Upper lobe of right lung (tissue), 1 donor: ENCODE results near the gene ARHGEF26. TPM values are rescaled to one million over a fixed set of nuclear protein-coding genes. Genes with fewer than 3 reads are reported as not detected.
A peak's percentile ranks its signal among the peaks of the same experiment; 100 is the strongest.

Experiments used
- ATAC-seq: fragments of 200-7000 bp; cut with Tn5 transposase; one replicate; pipeline ENCODE4 v1.9.1; 2020; ENCODE audit warnings: mild to moderate bottlenecking, moderate library complexity
- DNase-seq: peaks from one replicate; pipeline ENCODE4 v3.0.0-alpha.2; 2020
- H3K27ac ChIP-seq: fragments of 200-600 bp; one replicate; pipeline ENCODE4 v1.8.0; 2022
- H3K27me3 ChIP-seq: fragments of 200-600 bp; one replicate; pipeline ENCODE4 v1.8.0; 2022; ENCODE audit warnings: mild to moderate bottlenecking
- H3K36me3 ChIP-seq: fragments of 200-600 bp; one replicate; pipeline ENCODE4 v1.8.0; 2022
- H3K4me1 ChIP-seq: fragments of 200-600 bp; one replicate; pipeline ENCODE4 v1.8.0; 2022
- H3K4me3 ChIP-seq: fragments of 200-600 bp; one replicate; pipeline ENCODE4 v1.8.0; 2022; ENCODE audit warnings: mild to moderate bottlenecking
- H3K9me3 ChIP-seq: fragments of 200-600 bp; one replicate; pipeline ENCODE4 v1.8.0; 2022
- intact Hi-C: fragments of 100-400 bp; cut with DNase I; formaldehyde crosslinking; loops from one replicate; pipeline ENCODE4 v1.11.0; 2022
- total RNA-seq: library from RNA; stranded (reverse); fragmentation: NEBNext Ultra II Directional; extraction: Animal tissue kit (Norgen Biotek cat#: 25700); gene quantifications from one replicate; pipeline ENCODE4 v1.2.1, GENCODE V29; 2021
- TF ChIP-seq, protein P1 (sequence below): fragments of 200-600 bp; IDR thresholded peaks from one replicate; pipeline ENCODE4 v1.8.0; 2022; ENCODE audit warnings: antibody characterized with exemption
- donor health status: DM: no; HTN: yes; CAD: no; lungs with severe emphysema.

ARHGEF26 gene
- total RNA-seq, 1 donor from 2014 or later, result 58.8 TPM

DNA sequence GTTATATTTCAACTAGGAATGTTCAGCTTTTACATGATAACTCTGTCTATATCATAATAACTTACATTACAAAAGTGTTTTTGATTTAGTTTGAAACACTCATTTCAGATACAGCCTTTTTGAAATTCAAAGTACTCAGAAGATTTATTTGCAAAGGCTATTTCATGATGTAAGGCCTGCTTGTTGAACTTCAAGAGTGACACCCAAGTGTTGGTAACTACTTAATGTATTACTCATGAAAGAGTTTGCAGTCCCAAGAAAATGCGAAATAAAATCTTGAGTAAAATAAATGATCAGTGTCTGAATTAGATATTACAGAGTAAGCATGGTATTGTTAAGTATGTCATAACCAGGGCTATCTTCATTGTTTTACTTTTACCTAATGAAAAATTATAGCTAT lies 35.3 kb downstream of the ARHGEF26 start:
- Histone ChIP-seq H3K9me3 (no peaks in the 10 kb centered on the region), H3K27ac (no peak overlapping the region), H3K27me3 (no peaks in the 10 kb centered on the region), H3K4me1 (no peaks in the 10 kb centered on the region), H3K36me3 (peaks cover 4% of the 10 kb centered on the region), H3K4me3 (no peak overlapping the region)
- DNase-seq (no peak), ATAC-seq (peak; percentile 52)
- intact Hi-C loops, result no loop called here
- TF ChIP-seq, protein P1, sequence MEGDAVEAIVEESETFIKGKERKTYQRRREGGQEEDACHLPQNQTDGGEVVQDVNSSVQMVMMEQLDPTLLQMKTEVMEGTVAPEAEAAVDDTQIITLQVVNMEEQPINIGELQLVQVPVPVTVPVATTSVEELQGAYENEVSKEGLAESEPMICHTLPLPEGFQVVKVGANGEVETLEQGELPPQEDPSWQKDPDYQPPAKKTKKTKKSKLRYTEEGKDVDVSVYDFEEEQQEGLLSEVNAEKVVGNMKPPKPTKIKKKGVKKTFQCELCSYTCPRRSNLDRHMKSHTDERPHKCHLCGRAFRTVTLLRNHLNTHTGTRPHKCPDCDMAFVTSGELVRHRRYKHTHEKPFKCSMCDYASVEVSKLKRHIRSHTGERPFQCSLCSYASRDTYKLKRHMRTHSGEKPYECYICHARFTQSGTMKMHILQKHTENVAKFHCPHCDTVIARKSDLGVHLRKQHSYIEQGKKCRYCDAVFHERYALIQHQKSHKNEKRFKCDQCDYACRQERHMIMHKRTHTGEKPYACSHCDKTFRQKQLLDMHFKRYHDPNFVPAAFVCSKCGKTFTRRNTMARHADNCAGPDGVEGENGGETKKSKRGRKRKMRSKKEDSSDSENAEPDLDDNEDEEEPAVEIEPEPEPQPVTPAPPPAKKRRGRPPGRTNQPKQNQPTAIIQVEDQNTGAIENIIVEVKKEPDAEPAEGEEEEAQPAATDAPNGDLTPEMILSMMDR, result no peak

DNA sequence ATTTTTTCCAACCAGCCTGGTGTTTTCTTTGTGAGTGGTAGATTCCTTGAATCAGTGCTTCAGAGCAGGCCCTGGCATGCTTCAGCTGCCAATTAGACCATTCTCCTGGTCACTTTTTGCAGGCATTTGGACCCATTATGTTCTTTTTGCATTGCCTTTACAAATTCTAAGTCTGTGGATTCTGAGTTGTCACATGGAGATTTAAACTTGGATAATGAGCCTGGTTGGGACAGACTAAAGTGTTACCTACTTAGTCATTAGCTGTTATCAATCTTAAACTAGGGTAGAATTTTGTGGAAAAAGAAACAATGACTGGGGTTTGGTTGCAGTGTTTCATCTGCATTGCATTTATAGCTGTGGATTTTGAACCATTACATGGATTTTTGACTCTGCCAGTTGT lies 40.6 kb downstream of the ARHGEF26 start:
- ATAC-seq, result no peak
- H3K9me3 ChIP-seq, result no peaks in the 10 kb centered on the region
- intact Hi-C loops, result no loop called here
- H3K27me3 ChIP-seq, result no peaks in the 10 kb centered on the region
- H3K36me3 ChIP-seq, result no peaks in the 10 kb centered on the region
- no peak overlapping the region for H3K27ac ChIP-seq
- TF ChIP-seq, protein P1, result no peak
- H3K4me1 ChIP-seq, result no peaks in the 10 kb centered on the region
- no peak overlapping the region for H3K4me3 ChIP-seq
- no peak for DNase-seq

DNA sequence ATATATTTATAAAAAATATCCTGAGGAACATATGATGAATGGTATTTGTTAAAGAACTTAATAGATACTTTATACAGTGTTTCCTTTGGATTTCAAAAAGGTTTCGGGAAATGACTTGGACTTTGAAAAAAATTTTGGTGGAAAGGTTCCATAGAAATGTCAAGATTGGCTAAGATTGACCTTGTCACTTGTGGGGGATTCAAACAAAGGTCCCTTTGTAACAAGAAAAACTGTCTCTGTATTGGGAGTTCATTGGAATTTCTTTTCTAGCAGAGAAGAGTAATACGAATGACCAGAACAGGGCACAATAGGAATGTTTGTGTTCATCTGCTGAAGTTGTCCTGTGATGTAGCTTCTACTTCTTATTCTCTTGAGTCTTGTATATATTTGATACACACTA lies 43.2 kb downstream of the ARHGEF26 start:
- Histone ChIP-seq H3K4me1 (no peaks in the 10 kb centered on the region), H3K4me3 (no peak overlapping the region), H3K9me3 (no peaks in the 10 kb centered on the region), H3K27me3 (no peaks in the 10 kb centered on the region), H3K36me3 (no peaks in the 10 kb centered on the region), H3K27ac (no peak overlapping the region)
- intact Hi-C loops, result no loop called here
- DNase-seq, result no peak
- no peak for ATAC-seq
- TF ChIP-seq, protein P1, result no peak

DNA sequence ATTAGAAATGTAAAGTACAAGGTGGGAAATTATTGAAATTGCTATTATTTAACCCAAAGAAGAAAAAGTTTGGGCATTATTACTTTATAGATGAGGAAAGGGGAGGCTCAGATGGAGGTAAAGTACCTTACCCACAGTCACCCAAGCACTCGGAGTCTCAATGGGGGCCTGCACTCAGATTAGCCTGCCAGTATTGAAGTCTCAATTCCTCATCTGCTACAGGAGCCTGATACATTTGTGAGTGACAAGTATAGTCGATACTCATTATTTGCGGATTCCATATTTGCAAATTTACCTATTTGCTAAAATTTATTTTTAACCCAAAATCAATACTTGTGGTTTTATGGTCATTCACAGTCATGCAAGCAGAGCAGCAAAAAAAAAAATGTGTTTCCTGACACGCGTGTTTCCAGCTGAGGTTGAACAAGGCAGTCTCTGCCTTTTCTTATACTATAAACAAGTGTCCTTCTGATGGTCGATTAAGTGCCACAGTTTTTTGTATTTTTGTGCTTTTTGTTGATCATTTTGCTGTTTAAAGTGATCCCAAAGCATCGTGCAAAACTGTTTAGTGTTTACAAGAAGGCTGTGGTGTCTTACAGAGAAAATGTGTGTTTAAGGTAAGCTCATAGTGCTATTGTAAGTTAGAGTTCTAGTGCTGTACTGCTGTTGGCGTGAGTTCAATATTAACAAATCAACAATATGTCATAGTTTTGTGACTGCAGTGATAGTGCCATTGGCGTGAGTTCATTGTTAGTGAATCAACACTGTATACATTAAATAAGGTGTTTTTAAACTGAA lies 48.0 kb downstream of the ARHGEF26 start:
- intact Hi-C loops, result no loop called here
- no peaks in the 10 kb centered on the region for H3K27me3 ChIP-seq
- H3K27ac ChIP-seq, result no peak overlapping the region
- no peaks in the 10 kb centered on the region for H3K4me1 ChIP-seq
- H3K4me3 ChIP-seq, result no peak overlapping the region
- ATAC-seq, result no peak
- no peaks in the 10 kb centered on the region for H3K9me3 ChIP-seq
- DNase-seq, result no peak
- TF ChIP-seq, protein P1, result no peak
- H3K36me3 ChIP-seq, result no peaks in the 10 kb centered on the region

DNA sequence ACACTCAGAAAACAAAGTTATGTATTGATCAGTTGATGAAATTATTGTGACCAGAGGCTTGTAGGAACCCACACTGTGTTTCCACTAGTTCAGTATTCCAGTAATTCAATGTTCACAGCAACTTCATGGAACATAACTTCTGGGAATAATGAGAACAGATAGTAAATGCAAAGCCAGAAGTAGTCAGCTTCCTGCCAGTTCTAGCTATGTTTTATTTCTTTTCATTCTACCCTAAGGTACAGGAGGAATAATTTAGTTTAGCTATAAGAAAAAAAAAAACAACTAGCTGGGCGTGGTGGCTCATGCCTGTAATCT lies 48.6 kb downstream of the ARHGEF26 start:
- Histone ChIP-seq H3K4me3 (no peak overlapping the region), H3K27me3 (no peaks in the 10 kb centered on the region), H3K27ac (no peak overlapping the region), H3K36me3 (no peaks in the 10 kb centered on the region), H3K4me1 (no peaks in the 10 kb centered on the region), H3K9me3 (no peaks in the 10 kb centered on the region)
- ATAC-seq (no peak), DNase-seq (no peak)
- TF ChIP-seq, protein P1, result no peak
- intact Hi-C loops, result no loop called here

DNA sequence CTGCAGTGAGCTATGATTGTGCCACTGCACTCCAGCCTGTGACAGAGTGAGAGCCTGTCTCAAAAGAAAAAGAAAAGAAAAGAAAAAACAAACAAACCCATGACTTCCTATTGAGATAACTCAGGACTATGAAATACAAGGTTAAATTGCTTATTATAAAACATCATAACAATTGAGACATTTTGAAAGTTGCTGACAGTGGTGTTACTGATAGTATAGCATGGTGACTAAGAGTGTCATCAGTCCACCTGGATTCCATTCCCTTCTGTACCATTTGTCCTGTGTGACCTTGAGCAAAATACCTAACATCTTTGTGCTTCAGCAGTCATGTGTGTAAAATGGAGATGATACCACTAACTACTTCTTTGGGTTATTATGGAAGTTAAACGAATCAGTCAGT lies 49.1 kb downstream of the ARHGEF26 start:
- TF ChIP-seq, protein P1, result no peak
- no peak overlapping the region for H3K4me3 ChIP-seq
- ATAC-seq, result no peak

More for the DNA sequence above, 49.1 kb downstream of the ARHGEF26 start:
- Histone ChIP-seq H3K9me3 (no peaks in the 10 kb centered on the region), H3K36me3 (no peaks in the 10 kb centered on the region), H3K27me3 (no peaks in the 10 kb centered on the region), H3K27ac (no peak overlapping the region), H3K4me1 (no peaks in the 10 kb centered on the region)
- DNase-seq, result no peak
- intact Hi-C loops, result no loop called here
